Fibroblast of the aortic adventitia (primary cell): ENCODE results near the gene MASP2. TPM values are rescaled to one million over a fixed set of nuclear protein-coding genes. Genes with fewer than 3 reads are reported as not detected.
"Not testable (repeated sequence)": the region's sequence is repeated elsewhere in the genome, so short reads cannot be mapped to it uniquely, and the experiment has no call there.

Experiments used
- DNase-seq: peaks from one replicate; pipeline ENCODE4 v3.0.0-alpha.2; 2010; ENCODE audit warnings: low read depth
- H3K4me3 ChIP-seq: 2 replicates; pipeline ENCODE4 v1.5.1; 2011; ENCODE audit warnings: low read depth, mild to moderate bottlenecking, control low read depth, low read length, moderate library complexity
- total RNA-seq: library from RNA; depleted of rRNA; stranded (reverse); fragments of >200 nt; gene quantifications from 2 replicates; pipeline ENCODE4 v1.2.3, GENCODE V29; 2012; ENCODE audit warnings: low replicate concordance
- TF ChIP-seq, protein P1 (sequence below): IDR thresholded peaks from 2 replicates; pipeline ENCODE4 v1.5.1; 2011; ENCODE audit warnings: mild to moderate bottlenecking, low read length, control low read depth, inconsistent platforms; ENCODE audit not compliant: insufficient read depth

Gene MASP2
- total RNA-seq, 1 donor, result not detected

- TF ChIP-seq, protein P1, sequence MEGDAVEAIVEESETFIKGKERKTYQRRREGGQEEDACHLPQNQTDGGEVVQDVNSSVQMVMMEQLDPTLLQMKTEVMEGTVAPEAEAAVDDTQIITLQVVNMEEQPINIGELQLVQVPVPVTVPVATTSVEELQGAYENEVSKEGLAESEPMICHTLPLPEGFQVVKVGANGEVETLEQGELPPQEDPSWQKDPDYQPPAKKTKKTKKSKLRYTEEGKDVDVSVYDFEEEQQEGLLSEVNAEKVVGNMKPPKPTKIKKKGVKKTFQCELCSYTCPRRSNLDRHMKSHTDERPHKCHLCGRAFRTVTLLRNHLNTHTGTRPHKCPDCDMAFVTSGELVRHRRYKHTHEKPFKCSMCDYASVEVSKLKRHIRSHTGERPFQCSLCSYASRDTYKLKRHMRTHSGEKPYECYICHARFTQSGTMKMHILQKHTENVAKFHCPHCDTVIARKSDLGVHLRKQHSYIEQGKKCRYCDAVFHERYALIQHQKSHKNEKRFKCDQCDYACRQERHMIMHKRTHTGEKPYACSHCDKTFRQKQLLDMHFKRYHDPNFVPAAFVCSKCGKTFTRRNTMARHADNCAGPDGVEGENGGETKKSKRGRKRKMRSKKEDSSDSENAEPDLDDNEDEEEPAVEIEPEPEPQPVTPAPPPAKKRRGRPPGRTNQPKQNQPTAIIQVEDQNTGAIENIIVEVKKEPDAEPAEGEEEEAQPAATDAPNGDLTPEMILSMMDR, result no peak
- DNase-seq, result no peak
- H3K4me3 ChIP-seq, result no peak overlapping the region
These were observed 23.8 kb upstream of the MASP2 start for GRCh38 chr1:11070876-11071275.

DNA sequence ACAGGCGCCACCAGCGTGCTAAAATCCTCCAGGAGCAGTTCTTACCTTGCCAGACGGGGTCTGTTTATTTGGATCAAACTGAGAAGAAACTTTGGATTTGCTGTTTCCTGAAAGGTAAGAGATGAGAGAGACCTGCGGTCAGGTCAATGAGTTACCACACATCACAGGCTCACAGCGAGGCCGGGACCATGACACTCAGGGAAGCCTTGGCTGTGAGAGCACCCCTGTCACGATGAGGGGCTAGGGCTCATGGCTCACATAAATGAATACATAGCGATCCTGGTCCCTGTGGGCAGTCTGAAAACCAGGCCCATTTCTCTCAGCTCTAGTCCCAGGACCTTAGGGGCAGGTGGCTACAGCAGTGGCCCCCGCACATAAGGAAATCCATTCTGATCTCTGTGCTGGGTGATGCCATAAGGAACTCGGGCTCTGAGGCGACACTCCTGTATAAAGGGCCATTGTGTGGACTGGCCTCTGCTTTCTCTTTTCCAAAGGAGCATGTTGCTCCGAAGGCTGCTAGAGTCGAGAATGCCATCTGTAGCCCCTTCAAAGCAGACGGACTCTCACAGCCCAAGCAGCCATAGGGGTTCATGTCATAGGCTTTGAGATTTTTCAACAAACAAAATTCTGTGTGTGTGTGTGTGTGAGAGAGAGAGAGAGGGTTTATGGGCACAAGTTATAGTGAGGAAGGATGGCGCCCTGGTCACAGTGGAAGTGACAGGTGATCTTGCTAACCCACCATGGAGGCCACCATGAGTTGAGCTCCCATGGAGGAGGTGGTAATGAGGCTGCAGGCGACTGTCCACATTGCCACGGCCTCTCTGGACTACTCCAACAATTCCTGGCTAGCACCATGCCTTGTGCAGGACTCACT lies 21.8 kb upstream of the MASP2 start:
- TF ChIP-seq, protein P1, result no peak
- DNase-seq, result no peak
- no peak overlapping the region for H3K4me3 ChIP-seq

DNA sequence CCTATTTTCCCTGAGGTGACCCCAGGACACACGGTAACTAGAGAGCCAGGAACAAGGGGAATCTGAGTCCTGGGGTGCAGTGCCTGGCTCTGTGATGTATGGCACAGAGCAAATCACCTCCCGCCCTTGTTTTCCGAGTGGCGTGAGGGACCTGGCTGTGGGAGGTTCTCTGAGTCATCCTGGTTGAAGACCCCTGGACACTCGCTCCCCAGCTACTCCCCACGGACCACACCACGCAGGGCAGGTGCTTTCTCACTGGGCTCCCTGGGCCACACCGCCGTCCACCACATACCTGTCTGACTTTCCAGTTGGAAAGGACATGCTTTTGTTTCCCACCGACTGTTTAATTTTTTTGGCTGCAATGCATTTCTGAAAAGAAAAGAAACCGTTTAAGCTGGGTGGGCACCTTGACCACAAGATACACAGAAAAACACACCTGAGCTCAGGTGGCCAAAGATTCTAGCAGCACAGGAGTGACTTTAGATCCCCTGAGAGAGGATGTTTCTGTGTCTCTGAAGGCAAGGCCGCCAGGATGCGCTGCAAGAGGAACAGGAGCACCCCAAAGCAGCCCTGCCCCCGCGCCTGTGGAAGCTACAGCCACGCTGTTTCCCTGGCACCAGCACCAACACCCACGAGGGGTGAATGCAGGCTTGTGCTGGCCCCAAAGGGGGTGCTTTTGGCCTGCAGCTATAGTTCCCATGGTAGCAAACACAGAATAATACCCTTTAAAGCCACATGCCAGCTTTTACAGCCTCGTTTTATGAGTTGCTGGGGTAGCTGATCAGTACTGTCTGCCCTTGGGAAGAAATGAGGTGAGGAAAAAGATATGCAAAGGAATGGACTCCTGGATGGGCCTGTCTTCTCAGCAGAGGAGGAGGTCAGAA lies 20.9 kb upstream of the MASP2 start:
- DNase-seq, result no peak

GRCh38 chr1:11065796-11066195 lies 18.8 kb upstream of the MASP2 start:
- no peak overlapping the region for H3K4me3 ChIP-seq
- TF ChIP-seq, protein P1, result no peak
- no peak for DNase-seq

More for the DNA sequence above, 20.9 kb upstream of the MASP2 start:
- TF ChIP-seq, protein P1, result no peak
- no peak overlapping the region for H3K4me3 ChIP-seq

DNA sequence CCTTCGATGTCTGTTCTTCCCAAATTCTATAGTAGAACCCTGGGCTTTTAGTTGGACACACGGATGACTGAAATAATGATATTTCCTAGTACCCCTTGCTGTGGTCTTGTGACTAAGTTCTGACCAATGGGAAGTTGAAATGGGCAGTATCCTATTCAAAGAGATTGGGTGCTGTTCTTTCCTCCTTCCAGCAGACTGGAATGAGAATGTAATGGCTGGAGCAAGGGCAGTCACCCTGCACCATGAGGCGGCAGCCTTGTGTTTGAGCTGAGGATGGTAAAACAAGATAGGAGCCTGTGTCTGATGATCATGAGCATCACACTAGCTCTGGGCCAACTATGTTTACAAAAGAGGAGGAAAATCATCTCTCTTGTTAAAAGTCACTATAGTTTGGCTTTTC lies 17.9 kb upstream of the MASP2 start:
- DNase-seq, result no peak
- no peak overlapping the region for H3K4me3 ChIP-seq
- TF ChIP-seq, protein P1, result no peak

GRCh38 chr1:11063937-11064537 lies 17.0 kb upstream of the MASP2 start:
- not testable (repeated sequence) for DNase-seq, H3K4me3 ChIP-seq
